ENCODE results near the gene SESN3. TPM values are rescaled to one million over a fixed set of nuclear protein-coding genes. Genes with fewer than 3 reads are reported as not detected.

SESN3 gene
- polyA plus RNA-seq, 1 donor from 2014 or later, result 11.1 TPM

- H3F3A ChIP-seq (ENCODE audit: insufficient read depth, low read length, poor library complexity, severe bottlenecking), result no peaks in the 10 kb centered on the region
- H3K9me2 ChIP-seq (ENCODE audit: insufficient read depth, low read length), result no peaks in the 10 kb centered on the region
- no peak overlapping the region for H3K9ac ChIP-seq (ENCODE audit: low read length)
- H3K9me3 ChIP-seq (ENCODE audit: low read length), result no peaks in the 10 kb centered on the region
- TF ChIP-seq RAD21 (conservative IDR thresholded peaks at IDR 0.05) (no peak), TAF1 (IDR thresholded peaks at IDR 0.05; ENCODE audit: low read depth) (no peak), REST (IDR thresholded peaks at IDR 0.05; ENCODE audit: borderline replicate concordance) (no peak), SMC3 (conservative IDR thresholded peaks at IDR 0.05; ENCODE audit: poor library complexity) (no peak), MXI1 (conservative IDR thresholded peaks at IDR 0.05; ENCODE audit: poor library complexity, severe bottlenecking) (no peak), EZH2 (IDR thresholded peaks at IDR 0.05; ENCODE audit: borderline replicate concordance, insufficient read depth, low read length, poor library complexity, severe bottlenecking) (no peak), EP300 (conservative IDR thresholded peaks at IDR 0.05; ENCODE audit: poor library complexity, severe bottlenecking) (no peak), POLR2AphosphoS5 (IDR thresholded peaks at IDR 0.05) (no peak), CTCF (IDR thresholded peaks at IDR 0.05; ENCODE audit: poor library complexity, severe bottlenecking) (no peak)
- H3K79me2 ChIP-seq (replicated peaks; ENCODE audit: insufficient read depth, low read length), result no peaks in the 10 kb centered on the region
- no peaks in the 10 kb centered on the region for H3K36me3 ChIP-seq (ENCODE audit: insufficient read depth, low read length)
- H3K27me3 ChIP-seq (ENCODE audit: insufficient read depth, low read depth, low read length), result peaks cover 18% of the 10 kb centered on the region
- no peak overlapping the region for H3K27ac ChIP-seq (ENCODE audit: low read length)
- H4K20me1 ChIP-seq (ENCODE audit: insufficient read depth), result no peaks in the 10 kb centered on the region
- H3K4me3 ChIP-seq (ENCODE audit: low read length), result no peak overlapping the region
- no peak overlapping the region for H2AFZ ChIP-seq (ENCODE audit: low read depth, low read length)
- H3K4me2 ChIP-seq (ENCODE audit: low read length), result no peak overlapping the region
Measured at GRCh38 chr11:95153857-95154246, 77.2 kb downstream of the SESN3 start.

GRCh38 chr11:95152876-95153856, 77.8 kb downstream of the SESN3 start:
- H3K4me3 ChIP-seq (ENCODE audit: low read length), result no peak overlapping the region
- H3K27ac ChIP-seq (ENCODE audit: low read length), result no peak overlapping the region
- no peak overlapping the region for H3K9ac ChIP-seq (ENCODE audit: low read length)

More at GRCh38 chr11:95152876-95153856, 77.8 kb downstream of the SESN3 start:
- H2AFZ ChIP-seq (ENCODE audit: low read depth, low read length), result no peak overlapping the region
- no peaks in the 10 kb centered on the region for H3F3A ChIP-seq (ENCODE audit: insufficient read depth, low read length, poor library complexity, severe bottlenecking)
- H3K36me3 ChIP-seq (ENCODE audit: insufficient read depth, low read length), result no peaks in the 10 kb centered on the region
- H3K4me2 ChIP-seq (ENCODE audit: low read length), result no peak overlapping the region
- H3K9me2 ChIP-seq (ENCODE audit: insufficient read depth, low read length), result no peaks in the 10 kb centered on the region
- peaks cover 18% of the 10 kb centered on the region for H3K27me3 ChIP-seq (ENCODE audit: insufficient read depth, low read depth, low read length)
- TF ChIP-seq EP300 (conservative IDR thresholded peaks at IDR 0.05; ENCODE audit: poor library complexity, severe bottlenecking) (no peak), RAD21 (conservative IDR thresholded peaks at IDR 0.05) (no peak), TAF1 (IDR thresholded peaks at IDR 0.05; ENCODE audit: low read depth) (no peak), MXI1 (conservative IDR thresholded peaks at IDR 0.05; ENCODE audit: poor library complexity, severe bottlenecking) (no peak), EZH2 (IDR thresholded peaks at IDR 0.05; ENCODE audit: borderline replicate concordance, insufficient read depth, low read length, poor library complexity, severe bottlenecking) (no peak), POLR2AphosphoS5 (IDR thresholded peaks at IDR 0.05) (no peak)
- H4K20me1 ChIP-seq (ENCODE audit: insufficient read depth), result no peaks in the 10 kb centered on the region
- H3K9me3 ChIP-seq (ENCODE audit: low read length), result no peaks in the 10 kb centered on the region
- H3K79me2 ChIP-seq (replicated peaks; ENCODE audit: insufficient read depth, low read length), result no peaks in the 10 kb centered on the region
